Heart left ventricle (tissue), 13 donors: ENCODE measurements around the gene ARHGEF12.

ENCODE experiments used
- CTCF ChIP-seq, 12 donors: fragments of 200-600 bp; sonication (generic) in 4 of 12; IDR thresholded peaks; one replicate each; pipeline versions ENCODE4 v1.5.0 to v1.8.0; 2018 to 2022; ENCODE audit warnings: antibody characterized with exemption in 12 of 12, mild to moderate bottlenecking in 5 of 12
- POLR2A ChIP-seq, 2 donors: fragments of 450-650 bp; IDR thresholded peaks; one replicate each; pipeline ENCODE4 v1.6.1; 2017; ENCODE audit warnings: antibody characterized with exemption in 2 of 2, mild to moderate bottlenecking in 2 of 2, moderate library complexity in 2 of 2
- donor health status: ischemic (EF 13 %, LVEDD 7.1; RV severe dilation, severe dysfunction).
- donor health status: DM: no; HTN: yes; CAD: no.
- donor health status: DM: no; HTN: no; CAD: no.
- donor health status: ischemic (EF 25% LVEDD 6.9; RV normal size, moderate dysfunction).
- donor health status: ischemic (EF 25% LVEDD 5.7; RV mildly dilated, moderate dysfunction).
- donor health status: ischemic (EF 35%, LVEDD 5.7; RV mildly dilated, moderate dysfunction).
- donor health status: nonischemic (EF 11% LVEDD 7.7; RV severe dilation, severe dysfunction).
- donor health status: DM: yes; HTN: yes; CAD: no.
- donor health status: PGD.
- donor health status: ischemic (EF 29% LVEDD 5.4; RV normal size, mild dysfunction).
- donor health status: nonischemic (EF 23%, LVEDD 6.1; RV moderate dilation, normal function).

GRCh38 chr11:120305286-120305685, 30.9 kb upstream of the ARHGEF12 start:
- TF ChIP-seq CTCF (IDR thresholded peaks at IDR 0.05), result no peak
- TF ChIP-seq POLR2A (IDR thresholded peaks at IDR 0.05), result no peak
